ENCODE results near the gene GABARAPL2. TPM values are rescaled to one million over a fixed set of nuclear protein-coding genes. Genes with fewer than 3 reads are reported as not detected.

The GABARAPL2 gene
- total and polyA plus RNA-seq, 2 experiments from 2014 or later = 47.8 to 130 TPM

DNA sequence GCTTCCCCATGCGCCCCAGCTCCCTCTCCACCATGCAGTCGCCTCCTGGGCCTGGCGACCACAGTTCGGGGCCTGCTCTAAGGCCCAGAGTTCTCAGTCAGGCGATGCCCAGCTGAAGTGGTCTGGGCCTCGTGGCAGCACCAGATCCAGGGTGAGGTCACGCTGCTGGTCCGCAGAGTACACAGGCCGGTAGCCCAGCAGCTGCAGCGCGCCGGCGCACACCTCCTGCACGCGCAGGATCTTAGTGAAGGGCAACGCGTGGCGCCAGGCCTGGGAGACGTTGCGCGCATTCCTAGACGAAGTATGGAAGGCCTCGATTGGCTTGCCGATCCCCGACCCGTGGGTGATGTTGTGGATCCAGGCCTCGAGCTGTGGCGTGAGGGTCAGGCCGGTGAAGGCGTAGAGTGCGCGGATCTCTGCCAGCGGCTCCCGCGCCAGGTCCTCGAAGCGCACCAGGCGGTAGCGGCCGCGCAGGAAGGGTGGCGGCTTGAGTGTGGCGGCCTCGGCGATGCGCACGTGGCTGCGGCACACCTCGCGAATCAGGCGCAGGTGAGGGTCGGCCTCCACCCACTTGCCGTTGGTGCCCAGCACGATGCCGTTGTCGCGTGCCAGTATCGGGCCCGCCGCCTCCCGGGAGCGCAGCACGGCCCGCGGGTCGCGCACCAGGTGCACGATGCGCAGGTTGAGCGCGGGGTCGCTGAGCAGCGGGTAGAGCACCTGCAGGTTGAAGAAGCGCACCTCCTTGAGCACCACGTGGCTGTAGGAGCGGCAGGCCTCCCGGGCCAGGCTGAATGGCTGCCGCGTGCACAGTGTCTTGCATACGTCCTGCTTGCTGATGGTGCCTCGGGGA lies 36.9 kb upstream of the GABARAPL2 start:
- H3K27ac ChIP-seq (ENCODE audit: low read depth) = no peak overlapping the region
- TF ChIP-seq ZNF114 (CRISPR knock-in tag; IDR thresholded peaks at IDR 0.05) (no peak), CREB1 (CRISPR knock-in tag; IDR thresholded peaks at IDR 0.05; ENCODE audit: low read depth) (no peak), STAT1 (IDR thresholded peaks at IDR 0.05; ENCODE audit: unreplicated experiment) (no peak), NANOG (IDR thresholded peaks at IDR 0.05; ENCODE audit: borderline replicate concordance) (no peak), POLR2AphosphoS5 (IDR thresholded peaks at IDR 0.05; ENCODE audit: low read depth) (no peak), JUNB (IDR thresholded peaks at IDR 0.05; ENCODE audit: unreplicated experiment) (no peak), EZH2phosphoT487 (IDR thresholded peaks at IDR 0.05; ENCODE audit: unreplicated experiment) (no peak), ZNF331 (CRISPR knock-in tag; IDR thresholded peaks at IDR 0.05; ENCODE audit: low read depth) (no peak)
- TF ChIP-seq, protein P1, sequence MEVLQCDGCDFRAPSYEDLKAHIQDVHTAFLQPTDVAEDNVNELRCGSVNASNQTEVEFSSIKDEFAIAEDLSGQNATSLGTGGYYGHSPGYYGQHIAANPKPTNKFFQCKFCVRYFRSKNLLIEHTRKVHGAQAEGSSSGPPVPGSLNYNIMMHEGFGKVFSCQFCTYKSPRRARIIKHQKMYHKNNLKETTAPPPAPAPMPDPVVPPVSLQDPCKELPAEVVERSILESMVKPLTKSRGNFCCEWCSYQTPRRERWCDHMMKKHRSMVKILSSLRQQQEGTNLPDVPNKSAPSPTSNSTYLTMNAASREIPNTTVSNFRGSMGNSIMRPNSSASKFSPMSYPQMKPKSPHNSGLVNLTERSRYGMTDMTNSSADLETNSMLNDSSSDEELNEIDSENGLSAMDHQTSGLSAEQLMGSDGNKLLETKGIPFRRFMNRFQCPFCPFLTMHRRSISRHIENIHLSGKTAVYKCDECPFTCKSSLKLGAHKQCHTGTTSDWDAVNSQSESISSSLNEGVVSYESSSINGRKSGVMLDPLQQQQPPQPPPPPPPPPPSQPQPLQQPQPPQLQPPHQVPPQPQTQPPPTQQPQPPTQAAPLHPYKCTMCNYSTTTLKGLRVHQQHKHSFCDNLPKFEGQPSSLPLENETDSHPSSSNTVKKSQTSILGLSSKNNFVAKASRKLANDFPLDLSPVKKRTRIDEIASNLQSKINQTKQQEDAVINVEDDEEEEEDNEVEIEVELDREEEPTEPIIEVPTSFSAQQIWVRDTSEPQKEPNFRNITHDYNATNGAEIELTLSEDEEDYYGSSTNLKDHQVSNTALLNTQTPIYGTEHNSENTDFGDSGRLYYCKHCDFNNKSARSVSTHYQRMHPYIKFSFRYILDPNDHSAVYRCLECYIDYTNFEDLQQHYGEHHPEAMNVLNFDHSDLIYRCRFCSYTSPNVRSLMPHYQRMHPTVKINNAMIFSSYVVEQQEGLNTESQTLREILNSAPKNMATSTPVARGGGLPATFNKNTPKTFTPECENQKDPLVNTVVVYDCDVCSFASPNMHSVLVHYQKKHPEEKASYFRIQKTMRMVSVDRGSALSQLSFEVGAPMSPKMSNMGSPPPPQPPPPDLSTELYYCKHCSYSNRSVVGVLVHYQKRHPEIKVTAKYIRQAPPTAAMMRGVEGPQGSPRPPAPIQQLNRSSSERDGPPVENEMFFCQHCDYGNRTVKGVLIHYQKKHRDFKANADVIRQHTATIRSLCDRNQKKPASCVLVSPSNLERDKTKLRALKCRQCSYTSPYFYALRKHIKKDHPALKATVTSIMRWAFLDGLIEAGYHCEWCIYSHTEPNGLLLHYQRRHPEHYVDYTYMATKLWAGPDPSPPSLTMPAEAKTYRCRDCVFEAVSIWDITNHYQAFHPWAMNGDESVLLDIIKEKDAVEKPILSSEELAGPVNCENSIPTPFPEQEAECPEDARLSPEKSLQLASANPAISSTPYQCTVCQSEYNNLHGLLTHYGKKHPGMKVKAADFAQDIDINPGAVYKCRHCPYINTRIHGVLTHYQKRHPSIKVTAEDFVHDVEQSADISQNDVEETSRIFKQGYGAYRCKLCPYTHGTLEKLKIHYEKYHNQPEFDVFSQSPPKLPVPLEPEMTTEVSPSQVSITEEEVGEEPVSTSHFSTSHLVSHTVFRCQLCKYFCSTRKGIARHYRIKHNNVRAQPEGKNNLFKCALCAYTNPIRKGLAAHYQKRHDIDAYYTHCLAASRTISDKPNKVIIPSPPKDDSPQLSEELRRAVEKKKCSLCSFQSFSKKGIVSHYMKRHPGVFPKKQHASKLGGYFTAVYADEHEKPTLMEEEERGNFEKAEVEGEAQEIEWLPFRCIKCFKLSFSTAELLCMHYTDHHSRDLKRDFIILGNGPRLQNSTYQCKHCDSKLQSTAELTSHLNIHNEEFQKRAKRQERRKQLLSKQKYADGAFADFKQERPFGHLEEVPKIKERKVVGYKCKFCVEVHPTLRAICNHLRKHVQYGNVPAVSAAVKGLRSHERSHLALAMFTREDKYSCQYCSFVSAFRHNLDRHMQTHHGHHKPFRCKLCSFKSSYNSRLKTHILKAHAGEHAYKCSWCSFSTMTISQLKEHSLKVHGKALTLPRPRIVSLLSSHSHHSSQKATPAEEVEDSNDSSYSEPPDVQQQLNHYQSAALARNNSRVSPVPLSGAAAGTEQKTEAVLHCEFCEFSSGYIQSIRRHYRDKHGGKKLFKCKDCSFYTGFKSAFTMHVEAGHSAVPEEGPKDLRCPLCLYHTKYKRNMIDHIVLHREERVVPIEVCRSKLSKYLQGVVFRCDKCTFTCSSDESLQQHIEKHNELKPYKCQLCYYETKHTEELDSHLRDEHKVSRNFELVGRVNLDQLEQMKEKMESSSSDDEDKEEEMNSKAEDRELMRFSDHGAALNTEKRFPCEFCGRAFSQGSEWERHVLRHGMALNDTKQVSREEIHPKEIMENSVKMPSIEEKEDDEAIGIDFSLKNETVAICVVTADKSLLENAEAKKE (CRISPR knock-in tag; IDR thresholded peaks at IDR 0.05) = no peak
- TF ChIP-seq, protein P2, sequence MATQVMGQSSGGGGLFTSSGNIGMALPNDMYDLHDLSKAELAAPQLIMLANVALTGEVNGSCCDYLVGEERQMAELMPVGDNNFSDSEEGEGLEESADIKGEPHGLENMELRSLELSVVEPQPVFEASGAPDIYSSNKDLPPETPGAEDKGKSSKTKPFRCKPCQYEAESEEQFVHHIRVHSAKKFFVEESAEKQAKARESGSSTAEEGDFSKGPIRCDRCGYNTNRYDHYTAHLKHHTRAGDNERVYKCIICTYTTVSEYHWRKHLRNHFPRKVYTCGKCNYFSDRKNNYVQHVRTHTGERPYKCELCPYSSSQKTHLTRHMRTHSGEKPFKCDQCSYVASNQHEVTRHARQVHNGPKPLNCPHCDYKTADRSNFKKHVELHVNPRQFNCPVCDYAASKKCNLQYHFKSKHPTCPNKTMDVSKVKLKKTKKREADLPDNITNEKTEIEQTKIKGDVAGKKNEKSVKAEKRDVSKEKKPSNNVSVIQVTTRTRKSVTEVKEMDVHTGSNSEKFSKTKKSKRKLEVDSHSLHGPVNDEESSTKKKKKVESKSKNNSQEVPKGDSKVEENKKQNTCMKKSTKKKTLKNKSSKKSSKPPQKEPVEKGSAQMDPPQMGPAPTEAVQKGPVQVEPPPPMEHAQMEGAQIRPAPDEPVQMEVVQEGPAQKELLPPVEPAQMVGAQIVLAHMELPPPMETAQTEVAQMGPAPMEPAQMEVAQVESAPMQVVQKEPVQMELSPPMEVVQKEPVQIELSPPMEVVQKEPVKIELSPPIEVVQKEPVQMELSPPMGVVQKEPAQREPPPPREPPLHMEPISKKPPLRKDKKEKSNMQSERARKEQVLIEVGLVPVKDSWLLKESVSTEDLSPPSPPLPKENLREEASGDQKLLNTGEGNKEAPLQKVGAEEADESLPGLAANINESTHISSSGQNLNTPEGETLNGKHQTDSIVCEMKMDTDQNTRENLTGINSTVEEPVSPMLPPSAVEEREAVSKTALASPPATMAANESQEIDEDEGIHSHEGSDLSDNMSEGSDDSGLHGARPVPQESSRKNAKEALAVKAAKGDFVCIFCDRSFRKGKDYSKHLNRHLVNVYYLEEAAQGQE (IDR thresholded peaks at IDR 0.05; ENCODE audit: unreplicated experiment) = no peak
- TF ChIP-seq, protein P3, sequence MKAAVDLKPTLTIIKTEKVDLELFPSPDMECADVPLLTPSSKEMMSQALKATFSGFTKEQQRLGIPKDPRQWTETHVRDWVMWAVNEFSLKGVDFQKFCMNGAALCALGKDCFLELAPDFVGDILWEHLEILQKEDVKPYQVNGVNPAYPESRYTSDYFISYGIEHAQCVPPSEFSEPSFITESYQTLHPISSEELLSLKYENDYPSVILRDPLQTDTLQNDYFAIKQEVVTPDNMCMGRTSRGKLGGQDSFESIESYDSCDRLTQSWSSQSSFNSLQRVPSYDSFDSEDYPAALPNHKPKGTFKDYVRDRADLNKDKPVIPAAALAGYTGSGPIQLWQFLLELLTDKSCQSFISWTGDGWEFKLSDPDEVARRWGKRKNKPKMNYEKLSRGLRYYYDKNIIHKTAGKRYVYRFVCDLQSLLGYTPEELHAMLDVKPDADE (IDR thresholded peaks at IDR 0.05) = no peak
- TF ChIP-seq, protein P4, sequence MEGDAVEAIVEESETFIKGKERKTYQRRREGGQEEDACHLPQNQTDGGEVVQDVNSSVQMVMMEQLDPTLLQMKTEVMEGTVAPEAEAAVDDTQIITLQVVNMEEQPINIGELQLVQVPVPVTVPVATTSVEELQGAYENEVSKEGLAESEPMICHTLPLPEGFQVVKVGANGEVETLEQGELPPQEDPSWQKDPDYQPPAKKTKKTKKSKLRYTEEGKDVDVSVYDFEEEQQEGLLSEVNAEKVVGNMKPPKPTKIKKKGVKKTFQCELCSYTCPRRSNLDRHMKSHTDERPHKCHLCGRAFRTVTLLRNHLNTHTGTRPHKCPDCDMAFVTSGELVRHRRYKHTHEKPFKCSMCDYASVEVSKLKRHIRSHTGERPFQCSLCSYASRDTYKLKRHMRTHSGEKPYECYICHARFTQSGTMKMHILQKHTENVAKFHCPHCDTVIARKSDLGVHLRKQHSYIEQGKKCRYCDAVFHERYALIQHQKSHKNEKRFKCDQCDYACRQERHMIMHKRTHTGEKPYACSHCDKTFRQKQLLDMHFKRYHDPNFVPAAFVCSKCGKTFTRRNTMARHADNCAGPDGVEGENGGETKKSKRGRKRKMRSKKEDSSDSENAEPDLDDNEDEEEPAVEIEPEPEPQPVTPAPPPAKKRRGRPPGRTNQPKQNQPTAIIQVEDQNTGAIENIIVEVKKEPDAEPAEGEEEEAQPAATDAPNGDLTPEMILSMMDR (conservative IDR thresholded peaks at IDR 0.05; ENCODE audit: low read depth in 2 of 2) = no peak
- H3F3A ChIP-seq (replicated peaks; ENCODE audit: low read depth) = no peaks in the 10 kb centered on the region
- H3K79me2 ChIP-seq (replicated peaks; ENCODE audit: insufficient read depth) = no peaks in the 10 kb centered on the region
- no peaks in the 10 kb centered on the region for H4K20me1 ChIP-seq (replicated peaks; ENCODE audit: insufficient read depth)
- no peaks in the 10 kb centered on the region for H3K27me3 ChIP-seq (ENCODE audit: insufficient read depth)
- no peaks in the 10 kb centered on the region for H3K4me1 ChIP-seq (ENCODE audit: insufficient read depth)
- Mint-ChIP-seq H3K9me3 (peaks cover 3% of the 10 kb centered on the region; the same call in 1 of the 3 replicates), H3K4me1 (0 out of 3 replicates have a peak, but pooled peaks cover 5% of the 10 kb centered on the region), H3K36me3 (ENCODE audit: low read depth) (no peaks in the 10 kb centered on the region), H3K4me3 (no peak overlapping the region), H3K27me3 (ENCODE audit: insufficient read depth, low read depth, poor library complexity) (peaks cover 14% of the 10 kb centered on the region), H3K27ac (no peak overlapping the region)
- H3K36me3 ChIP-seq (ENCODE audit: insufficient read depth) = no peaks in the 10 kb centered on the region
- ATAC-seq (peak; percentile 32), DNase-seq (ENCODE audit: low spot score) (no peak)
- no peak overlapping the region for H3K4me2 ChIP-seq
- no peaks in the 10 kb centered on the region for H3K9me2 ChIP-seq (ENCODE audit: insufficient read depth)
- H3K4me3 ChIP-seq = no peak overlapping the region
- peak overlapping the region; percentile 28; the same call in 1 of the 2 replicates for H2AFZ ChIP-seq
